ENCODE measurements around the gene INA. TPM values are rescaled to one million over a fixed set of nuclear protein-coding genes. Genes with fewer than 3 reads are reported as not detected.

Gene INA
- total RNA-seq, 3 donors from 2014 or later = not detected

GRCh38 chr10:103291588-103291987 is 14.7 kb downstream of the INA start:
- H3K4me1 ChIP-seq = no peaks in the 10 kb centered on the region
- peaks cover 0 to 4% of the 10 kb centered on the region in 2 donors for H3K27me3 ChIP-seq
- no peak overlapping the region for H3K27ac ChIP-seq
- intact Hi-C loops (cut with DNase I; ENCODE audit: low total_unique reads) = no loop called here
- no peak overlapping the region for H3K4me3 ChIP-seq
- TF ChIP-seq, protein P1, sequence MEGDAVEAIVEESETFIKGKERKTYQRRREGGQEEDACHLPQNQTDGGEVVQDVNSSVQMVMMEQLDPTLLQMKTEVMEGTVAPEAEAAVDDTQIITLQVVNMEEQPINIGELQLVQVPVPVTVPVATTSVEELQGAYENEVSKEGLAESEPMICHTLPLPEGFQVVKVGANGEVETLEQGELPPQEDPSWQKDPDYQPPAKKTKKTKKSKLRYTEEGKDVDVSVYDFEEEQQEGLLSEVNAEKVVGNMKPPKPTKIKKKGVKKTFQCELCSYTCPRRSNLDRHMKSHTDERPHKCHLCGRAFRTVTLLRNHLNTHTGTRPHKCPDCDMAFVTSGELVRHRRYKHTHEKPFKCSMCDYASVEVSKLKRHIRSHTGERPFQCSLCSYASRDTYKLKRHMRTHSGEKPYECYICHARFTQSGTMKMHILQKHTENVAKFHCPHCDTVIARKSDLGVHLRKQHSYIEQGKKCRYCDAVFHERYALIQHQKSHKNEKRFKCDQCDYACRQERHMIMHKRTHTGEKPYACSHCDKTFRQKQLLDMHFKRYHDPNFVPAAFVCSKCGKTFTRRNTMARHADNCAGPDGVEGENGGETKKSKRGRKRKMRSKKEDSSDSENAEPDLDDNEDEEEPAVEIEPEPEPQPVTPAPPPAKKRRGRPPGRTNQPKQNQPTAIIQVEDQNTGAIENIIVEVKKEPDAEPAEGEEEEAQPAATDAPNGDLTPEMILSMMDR (IDR thresholded peaks at IDR 0.05) = no peak
- TF ChIP-seq POLR2A (IDR thresholded peaks at IDR 0.05) (no peak), POLR2AphosphoS5 (IDR thresholded peaks at IDR 0.05) (no peak)
- no peak for DNase-seq (ENCODE audit: low spot score in 2 of 2)
- no peaks in the 10 kb centered on the region for H3K9me3 ChIP-seq
- H3K36me3 ChIP-seq = no peaks in the 10 kb centered on the region

GRCh38 chr10:103295374-103296015 is 18.6 kb downstream of the INA start:
- TF ChIP-seq POLR2A (IDR thresholded peaks at IDR 0.05) (no peak), POLR2AphosphoS5 (IDR thresholded peaks at IDR 0.05) (no peak)
- TF ChIP-seq, protein P1 (IDR thresholded peaks at IDR 0.05) = no peak
- no peak overlapping the region for H3K4me3 ChIP-seq
- intact Hi-C loops (cut with DNase I; ENCODE audit: low total_unique reads) = no loop called here
- H3K27me3 ChIP-seq = no peaks in the 10 kb centered on the region
- DNase-seq (ENCODE audit: low spot score in 2 of 2) = no peak
- H3K27ac ChIP-seq = no peak overlapping the region
- H3K4me1 ChIP-seq = no peaks in the 10 kb centered on the region
- H3K36me3 ChIP-seq = no peaks in the 10 kb centered on the region
- H3K9me3 ChIP-seq = no peaks in the 10 kb centered on the region

- TF ChIP-seq, protein P1 (IDR thresholded peaks at IDR 0.05) = no peak
- TF ChIP-seq POLR2A (IDR thresholded peaks at IDR 0.05) (no peak), POLR2AphosphoS5 (IDR thresholded peaks at IDR 0.05) (no peak)
- Histone ChIP-seq H3K9me3 (no peaks in the 10 kb centered on the region), H3K4me1 (no peaks in the 10 kb centered on the region), H3K27ac (no peak overlapping the region), H3K4me3 (no peak overlapping the region), H3K36me3 (no peaks in the 10 kb centered on the region), H3K27me3 (no peaks in the 10 kb centered on the region)
- no peak for DNase-seq (ENCODE audit: low spot score in 2 of 2)
- intact Hi-C loops (cut with DNase I; ENCODE audit: low total_unique reads) = no loop called here
These were observed 30.7 kb downstream of the INA start for GRCh38 chr10:103307594-103307993.

GRCh38 chr10:103310197-103310596 is 33.3 kb downstream of the INA start:
- H3K27ac ChIP-seq = no peak overlapping the region
- no peaks in the 10 kb centered on the region for H3K36me3 ChIP-seq
- intact Hi-C loops (cut with DNase I; ENCODE audit: low total_unique reads) = no loop called here
- H3K27me3 ChIP-seq = no peaks in the 10 kb centered on the region
- TF ChIP-seq, protein P1 (IDR thresholded peaks at IDR 0.05) = no peak
- TF ChIP-seq POLR2A (IDR thresholded peaks at IDR 0.05) (no peak), POLR2AphosphoS5 (IDR thresholded peaks at IDR 0.05) (no peak)
- H3K4me1 ChIP-seq = no peaks in the 10 kb centered on the region
- H3K9me3 ChIP-seq = no peaks in the 10 kb centered on the region
- no peak overlapping the region for H3K4me3 ChIP-seq
- no peak for DNase-seq (ENCODE audit: low spot score in 2 of 2)

- H3K27me3 ChIP-seq = no peaks in the 10 kb centered on the region
- H3K36me3 ChIP-seq = no peaks in the 10 kb centered on the region
- intact Hi-C loops (cut with DNase I; ENCODE audit: low total_unique reads) = no loop called here
These were observed 39.1 kb downstream of the INA start for GRCh38 chr10:103316087-103316486.

More at GRCh38 chr10:103316087-103316486, 39.1 kb downstream of the INA start:
- no peak for TF ChIP-seq POLR2AphosphoS5 (IDR thresholded peaks at IDR 0.05)
- TF ChIP-seq, protein P1 (IDR thresholded peaks at IDR 0.05) = no peak
- TF ChIP-seq POLR2A (IDR thresholded peaks at IDR 0.05) = no peak
- Histone ChIP-seq H3K9me3 (no peaks in the 10 kb centered on the region), H3K4me1 (no peaks in the 10 kb centered on the region), H3K27ac (no peak overlapping the region), H3K4me3 (no peak overlapping the region)
- DNase-seq (ENCODE audit: low spot score in 2 of 2) = no peak

Data from breast epithelium (tissue), 4 donors.